HG03045 (cell line): Measurements from ENCODE around the gene EXTL1.
"Not testable (repeated sequence)": the region's sequence is repeated elsewhere in the genome, so short reads cannot be mapped to it uniquely, and the experiment has no call there.

Experiments used
- ATAC-seq: cut with Tn5 transposase; IDR thresholded peaks from one replicate; pipeline ENCODE4 v1.9.1; 2021; ENCODE audit warnings: mild to moderate bottlenecking, moderate library complexity; ENCODE audit not compliant: unreplicated experiment

Gene EXTL1, protein sequence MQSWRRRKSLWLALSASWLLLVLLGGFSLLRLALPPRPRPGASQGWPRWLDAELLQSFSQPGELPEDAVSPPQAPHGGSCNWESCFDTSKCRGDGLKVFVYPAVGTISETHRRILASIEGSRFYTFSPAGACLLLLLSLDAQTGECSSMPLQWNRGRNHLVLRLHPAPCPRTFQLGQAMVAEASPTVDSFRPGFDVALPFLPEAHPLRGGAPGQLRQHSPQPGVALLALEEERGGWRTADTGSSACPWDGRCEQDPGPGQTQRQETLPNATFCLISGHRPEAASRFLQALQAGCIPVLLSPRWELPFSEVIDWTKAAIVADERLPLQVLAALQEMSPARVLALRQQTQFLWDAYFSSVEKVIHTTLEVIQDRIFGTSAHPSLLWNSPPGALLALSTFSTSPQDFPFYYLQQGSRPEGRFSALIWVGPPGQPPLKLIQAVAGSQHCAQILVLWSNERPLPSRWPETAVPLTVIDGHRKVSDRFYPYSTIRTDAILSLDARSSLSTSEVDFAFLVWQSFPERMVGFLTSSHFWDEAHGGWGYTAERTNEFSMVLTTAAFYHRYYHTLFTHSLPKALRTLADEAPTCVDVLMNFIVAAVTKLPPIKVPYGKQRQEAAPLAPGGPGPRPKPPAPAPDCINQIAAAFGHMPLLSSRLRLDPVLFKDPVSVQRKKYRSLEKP

DNA sequence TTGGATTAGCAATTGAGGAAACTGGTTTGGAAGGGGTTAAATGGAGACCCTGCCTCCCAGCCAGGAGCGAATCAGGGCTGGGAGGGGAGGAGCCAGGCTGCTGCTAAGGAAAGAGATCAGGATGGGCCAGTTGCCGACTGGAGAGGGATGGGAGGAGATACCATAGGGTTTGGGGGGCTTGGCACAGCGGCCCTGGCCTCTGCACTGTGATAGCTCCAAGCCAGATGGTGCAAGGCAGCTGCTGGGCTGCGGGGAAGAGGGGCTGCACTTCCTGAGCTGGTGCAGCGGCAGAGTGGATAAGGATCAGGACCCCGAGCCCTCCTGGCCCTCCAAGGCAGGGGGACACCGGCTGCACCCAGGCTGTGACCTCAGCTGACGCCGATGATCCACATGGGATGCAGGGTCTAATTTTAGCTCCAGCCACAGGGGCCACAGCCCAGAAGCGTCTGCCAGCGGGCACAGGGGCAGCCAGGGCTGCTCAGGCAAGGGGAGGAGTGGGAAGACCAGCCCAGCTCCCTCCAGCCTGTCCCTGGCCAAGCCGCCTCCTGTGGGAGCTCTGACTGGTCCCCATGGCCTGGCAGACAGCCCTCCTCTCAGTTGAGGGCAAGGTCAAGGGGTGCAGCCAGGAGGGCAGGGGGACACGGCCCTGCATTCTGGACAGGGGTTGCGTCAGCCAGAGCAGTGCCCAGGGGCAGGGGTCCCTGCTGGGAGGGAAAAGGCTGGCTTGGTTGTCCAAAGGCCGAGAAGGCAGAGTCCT, at the start of gene EXTL1:
Gene EXTL1, plus strand, starts transcription at position 129 of the 757 bp plus-strand sequence. CDS start 872 bp downstream, outside the sequence.
- no peak for ATAC-seq

DNA sequence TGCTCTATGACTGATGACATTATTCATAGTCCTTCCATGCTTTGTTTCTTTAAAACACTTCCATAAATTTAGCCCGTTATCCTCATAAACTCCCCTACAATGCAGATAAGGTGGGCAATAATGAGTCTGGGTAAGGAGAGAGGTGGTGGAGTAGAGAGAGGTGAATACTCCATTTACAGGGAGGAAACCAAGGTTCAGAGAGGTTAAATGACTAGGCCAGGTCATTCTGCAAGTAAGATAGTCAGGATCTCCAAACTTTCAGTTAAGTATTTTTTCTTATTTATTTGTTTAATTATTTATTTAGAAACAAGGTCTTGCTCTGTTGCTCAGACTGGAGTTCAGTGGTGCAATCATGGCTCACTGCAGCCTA, 49.8 kb upstream of the EXTL1 start:
- ATAC-seq: no peak

DNA sequence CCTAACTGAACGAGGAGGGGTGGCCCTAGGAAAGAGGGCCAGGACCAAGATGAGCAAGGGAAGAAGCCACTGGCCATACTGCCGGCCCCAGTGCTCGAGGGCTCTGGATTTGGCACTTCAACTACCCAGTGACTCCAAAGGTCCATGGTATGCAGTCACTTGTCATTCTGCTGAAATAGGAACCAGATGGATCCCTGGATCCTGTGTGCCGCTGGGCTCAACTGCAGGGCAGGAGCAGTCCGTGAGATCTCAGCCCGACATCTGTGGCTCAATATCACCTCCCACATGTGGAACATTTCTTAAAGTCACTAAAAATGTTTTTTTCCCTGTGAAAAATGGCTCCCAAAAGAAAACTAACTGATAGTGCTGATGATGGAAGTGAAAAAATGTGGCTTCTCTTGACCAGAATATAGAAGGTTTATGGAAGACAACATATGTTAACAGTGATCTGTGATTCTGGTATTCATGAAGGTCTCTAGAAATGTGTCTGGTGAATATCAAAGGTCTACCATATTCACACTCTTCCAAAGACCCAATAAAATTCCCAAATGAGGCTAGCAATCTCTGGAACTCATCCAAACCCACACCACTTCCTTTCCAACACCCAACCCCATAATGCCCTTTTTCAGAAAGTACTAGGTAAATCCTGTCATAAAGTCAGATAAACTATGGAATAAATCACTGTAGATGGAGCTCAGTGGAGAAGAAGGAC, 47.8 kb upstream of the EXTL1 start:
- no peak for ATAC-seq

DNA sequence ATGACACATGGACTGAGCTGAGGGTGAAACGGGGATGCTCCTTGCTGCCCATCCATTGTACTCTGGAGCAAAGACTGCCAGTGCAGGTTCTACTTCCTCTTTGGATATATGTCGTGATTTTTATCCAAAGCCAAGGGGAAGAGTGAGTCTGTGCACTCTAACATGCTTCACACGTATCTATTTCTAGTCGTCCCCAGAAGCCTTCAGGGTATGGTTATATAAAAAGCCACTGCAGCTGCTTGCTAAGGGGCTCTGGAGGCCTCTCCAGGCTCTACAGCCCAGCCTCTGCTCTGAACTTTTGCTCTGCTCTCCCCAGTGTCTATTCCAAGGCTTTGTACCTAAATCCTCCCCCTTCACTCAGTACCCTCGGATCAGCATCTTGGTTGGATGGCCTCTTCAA, 43.8 kb upstream of the EXTL1 start:
- ATAC-seq: no peak

DNA sequence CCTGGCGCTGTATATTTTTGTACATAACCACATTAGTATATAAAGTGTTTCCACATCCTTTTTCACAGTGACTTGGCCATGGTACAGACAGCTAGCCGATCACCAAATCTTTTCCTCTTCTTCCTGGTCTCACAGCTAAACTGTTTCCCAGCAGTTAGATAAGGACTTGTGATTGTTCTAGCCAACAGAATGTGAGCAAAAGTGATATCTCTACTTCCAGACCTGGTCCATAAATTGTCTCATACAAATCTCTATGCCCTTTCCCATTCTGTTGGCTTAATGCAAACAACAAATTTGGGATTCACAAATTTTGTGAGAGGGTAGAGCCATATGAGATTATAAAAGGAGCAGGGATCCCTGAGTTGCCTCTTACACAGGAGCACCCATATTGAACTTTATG, 43.2 kb upstream of the EXTL1 start:
- no peak for ATAC-seq

DNA sequence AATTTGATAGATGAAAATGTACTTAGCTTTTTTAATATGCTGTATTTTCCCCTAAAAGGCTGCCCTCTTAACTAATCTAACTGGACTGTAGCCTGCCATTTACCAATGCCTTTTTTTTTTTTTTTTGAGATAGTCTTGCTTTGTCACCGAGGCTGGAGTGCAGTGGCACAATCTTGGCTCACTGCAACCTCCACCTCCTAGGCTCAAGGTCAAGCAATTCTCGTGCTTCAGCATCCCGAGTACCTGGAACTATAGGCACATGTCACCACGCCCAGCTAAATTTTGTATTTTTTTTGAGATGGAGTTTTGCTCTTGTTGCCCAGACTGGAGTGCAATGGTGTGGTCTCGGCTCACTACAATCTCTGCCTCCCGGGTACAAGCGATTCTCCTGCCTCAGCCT, 42.4 kb upstream of the EXTL1 start:
- no peak for ATAC-seq

DNA sequence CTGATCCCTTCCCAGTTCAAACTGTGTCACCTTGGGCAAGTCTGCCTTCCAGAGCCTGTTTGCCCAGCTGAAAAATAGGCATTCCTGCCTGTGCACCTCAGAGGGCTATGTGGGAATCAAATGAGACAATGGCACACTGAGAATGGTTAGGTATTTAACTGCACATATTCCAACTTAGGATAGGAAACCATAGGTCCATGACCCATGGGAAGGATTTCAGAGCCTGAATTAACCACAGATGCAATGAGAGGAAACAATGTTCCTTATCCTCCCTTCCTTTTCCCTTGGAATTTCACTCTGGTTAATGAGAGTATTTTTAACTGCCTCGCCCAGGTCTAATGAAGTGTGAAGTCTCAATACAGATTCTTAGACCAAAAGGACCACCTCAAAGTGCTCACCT, 36.4 kb upstream of the EXTL1 start:
- ATAC-seq: no peak

DNA sequence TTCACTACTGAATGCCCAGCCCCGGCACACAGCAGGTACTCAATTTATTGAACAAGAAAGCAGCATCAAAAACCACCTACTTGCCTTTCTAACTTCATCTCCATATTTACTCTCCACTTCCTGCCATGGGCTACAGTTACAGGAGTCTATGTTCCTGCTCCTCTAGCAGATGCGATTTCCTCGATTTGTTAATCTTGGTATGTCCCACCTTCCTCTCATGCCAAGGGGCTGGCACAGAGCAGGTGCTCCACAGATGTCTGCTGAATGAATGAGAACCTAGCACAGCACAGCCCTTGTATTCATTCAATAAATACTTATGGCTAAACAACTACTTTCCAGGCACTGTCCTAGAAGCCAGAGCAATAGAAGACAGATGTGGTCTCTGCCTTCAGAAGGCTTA, 35.9 kb upstream of the EXTL1 start:
- ATAC-seq: no peak

DNA sequence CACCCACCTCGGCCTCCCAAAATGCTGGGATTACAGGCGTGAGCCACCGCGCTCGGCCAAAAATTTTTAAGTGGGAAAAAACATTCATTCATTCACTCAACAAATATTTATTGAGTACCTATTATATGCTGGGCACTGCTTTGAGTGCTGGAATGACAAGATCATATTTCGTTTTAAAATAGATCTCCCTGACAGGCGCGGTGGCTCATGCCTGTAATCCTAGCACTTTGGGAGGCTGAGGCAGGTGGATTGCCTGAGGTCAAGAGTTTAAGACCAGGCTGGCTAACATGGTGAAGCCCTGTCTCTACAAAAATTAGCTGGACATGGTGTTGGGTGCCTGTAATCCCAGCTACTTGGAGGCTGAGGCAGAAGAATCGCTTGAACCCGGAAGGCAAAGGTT, 34.8 kb upstream of the EXTL1 start:
- not testable (repeated sequence) for ATAC-seq

DNA sequence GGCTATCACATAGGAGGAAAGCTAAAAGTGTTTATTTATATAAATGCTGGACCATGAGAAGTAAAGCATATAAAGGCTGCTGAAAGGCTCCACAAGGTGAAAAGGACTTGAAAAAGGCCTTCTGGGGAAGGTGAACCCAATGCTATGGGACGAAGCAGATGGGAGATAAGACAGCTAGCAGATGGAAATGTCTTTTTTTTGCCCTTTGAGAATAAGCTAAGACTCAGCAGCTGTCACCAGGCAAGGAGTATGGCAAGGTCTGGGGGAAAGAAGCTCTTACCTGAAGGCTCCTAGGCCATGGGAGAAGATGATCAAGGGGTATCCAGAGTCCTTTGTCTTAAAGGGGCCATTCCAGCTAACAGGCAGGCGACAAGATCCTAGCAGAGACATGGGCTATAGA, 33.6 kb upstream of the EXTL1 start:
- no peak for ATAC-seq

DNA sequence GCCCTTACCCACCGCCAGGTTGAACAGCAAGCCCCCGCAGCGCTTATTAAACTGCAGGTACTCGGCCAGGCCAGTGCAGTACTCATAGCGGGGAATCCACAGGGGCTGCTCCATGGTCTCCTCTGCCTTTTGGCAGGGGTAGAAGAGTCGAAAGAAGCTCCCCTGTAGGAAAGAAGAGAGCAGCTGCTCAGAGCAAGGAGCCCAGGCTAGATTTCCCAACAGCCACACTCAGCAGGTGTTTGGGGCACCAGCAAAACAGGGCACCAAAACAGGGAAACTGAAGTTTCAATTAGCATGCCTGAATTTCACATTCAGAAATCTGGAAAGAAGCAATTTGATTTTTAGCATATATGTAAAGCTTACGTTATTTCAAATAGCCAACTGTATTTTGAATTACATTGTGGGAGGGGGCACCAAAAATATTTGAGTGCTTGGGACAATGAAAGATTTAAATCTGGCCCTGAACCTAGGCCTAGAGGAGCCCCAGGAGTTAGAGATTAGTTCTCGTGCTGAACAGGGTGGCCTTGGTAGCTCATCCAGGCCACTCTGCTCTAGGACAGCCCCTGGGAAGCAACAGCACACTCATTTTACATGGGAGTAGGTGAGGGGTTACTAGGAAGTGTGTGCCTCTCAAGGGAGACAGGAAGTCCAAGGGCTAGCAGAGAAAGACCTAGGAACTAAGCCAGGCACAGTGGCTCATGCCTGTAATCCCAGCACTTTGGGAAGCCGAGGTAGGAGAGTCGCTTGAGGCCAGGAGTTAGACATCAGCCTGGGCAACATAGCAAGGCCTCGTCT, 31.9 kb upstream of the EXTL1 start:
- ATAC-seq: no peak

DNA sequence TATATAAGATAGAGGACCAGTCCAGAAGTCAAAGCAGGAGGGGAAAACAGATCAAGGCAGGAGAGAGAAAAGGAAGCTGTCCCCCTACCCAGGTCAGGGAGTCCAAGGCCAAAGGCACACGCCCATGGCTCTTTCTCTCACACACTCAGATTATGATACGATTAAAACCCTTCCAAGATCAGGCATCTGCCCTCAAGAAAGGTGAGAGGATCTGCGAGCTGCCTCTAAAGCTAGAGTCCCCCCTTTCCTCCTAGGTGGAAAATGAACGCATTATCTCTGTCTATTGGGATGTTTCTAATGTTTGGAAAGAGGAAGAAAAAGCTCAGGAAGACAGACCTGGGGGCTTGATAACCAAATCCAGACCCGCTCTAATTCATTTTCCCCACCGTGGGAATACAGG, 31.3 kb upstream of the EXTL1 start:
- no peak for ATAC-seq

DNA sequence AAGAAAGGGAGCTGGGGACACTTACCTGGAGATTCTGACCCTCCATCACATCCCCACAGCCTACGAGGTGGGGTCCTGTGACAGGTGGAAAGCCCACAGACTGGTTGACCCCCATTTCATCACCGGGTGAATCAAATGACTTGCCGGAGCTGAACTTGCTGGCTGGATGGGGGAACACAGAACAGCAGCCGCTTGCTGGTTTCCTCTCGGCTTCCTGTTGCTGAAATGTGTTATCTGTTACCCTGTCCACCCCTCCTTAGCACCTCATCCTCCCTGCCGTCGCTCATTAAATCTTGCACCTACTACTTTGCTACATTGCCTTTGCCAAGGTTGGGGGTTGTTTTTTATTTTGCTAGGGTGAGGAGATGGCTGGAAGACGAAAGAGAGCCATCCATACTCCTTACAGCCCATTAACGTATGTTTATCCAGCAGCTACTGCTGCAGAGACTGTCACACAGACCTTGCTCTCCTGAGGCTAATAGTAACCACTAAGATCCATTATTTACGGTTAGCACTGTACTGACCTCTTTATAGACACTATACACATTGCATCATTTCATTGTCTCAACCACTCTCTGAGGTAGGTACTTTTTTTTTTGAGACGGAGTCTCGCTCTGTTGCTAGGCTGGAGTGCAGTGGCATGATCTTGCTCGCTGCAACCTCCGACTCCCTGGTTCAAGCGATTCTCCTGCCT, 30.7 kb upstream of the EXTL1 start:
- ATAC-seq: no peak

DNA sequence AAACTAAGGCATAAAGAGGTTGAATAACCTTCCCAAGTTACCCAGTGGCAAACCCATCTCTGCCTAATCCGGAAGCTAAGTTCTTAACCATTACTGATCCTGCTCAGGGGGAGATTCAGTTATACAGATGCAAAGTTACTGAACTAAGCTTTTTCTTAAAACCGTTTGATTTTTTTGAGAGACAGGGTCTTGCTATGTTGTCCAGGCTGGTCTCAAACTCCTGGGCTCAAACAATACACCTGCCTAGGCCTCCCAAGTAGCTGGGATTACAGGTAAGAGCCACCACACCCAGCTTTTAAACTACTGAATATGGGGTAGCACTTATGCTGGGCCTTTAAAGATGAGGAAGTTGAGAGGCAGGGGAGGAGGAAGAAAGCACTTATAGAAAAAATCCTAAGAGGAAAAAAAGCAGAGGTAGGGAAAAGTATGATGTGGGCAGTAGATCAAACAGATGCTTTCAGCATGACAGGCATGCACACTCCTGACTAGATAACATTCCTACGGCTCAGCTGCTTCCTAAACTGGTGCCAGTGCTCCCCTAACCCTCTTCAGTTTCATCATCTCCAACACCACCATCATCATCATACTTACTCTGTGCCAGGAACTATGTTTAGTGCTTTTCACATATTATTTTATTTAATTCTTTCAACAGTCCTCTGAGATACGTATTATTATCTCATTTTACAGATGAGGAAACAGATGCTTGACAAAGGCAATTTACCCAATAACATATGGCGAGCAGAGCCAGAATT, 29.5 kb upstream of the EXTL1 start:
- no peak for ATAC-seq

DNA sequence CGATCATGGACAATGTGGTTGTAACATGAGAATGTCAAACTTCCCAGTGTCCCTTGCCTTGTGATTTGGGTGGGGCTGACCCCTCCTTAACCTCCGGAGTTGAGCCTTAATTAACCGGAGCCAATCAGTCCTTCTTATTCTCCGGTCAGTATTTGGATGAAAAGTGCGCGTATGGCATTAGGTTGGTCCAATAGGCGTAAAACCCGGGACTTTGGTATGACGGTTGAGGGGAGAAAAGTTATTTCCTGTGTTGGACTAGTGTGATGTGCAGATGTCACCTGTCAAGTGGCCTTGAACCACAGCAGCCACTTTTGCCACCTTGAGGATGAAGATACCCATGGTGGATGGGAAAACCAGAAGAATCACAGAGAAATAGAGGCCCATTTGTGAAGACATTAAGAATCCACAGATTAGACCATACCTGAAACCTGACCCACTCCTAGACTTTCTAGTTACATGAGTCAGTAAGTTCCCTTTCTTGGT, 28.8 kb upstream of the EXTL1 start:
- ATAC-seq: no peak

DNA sequence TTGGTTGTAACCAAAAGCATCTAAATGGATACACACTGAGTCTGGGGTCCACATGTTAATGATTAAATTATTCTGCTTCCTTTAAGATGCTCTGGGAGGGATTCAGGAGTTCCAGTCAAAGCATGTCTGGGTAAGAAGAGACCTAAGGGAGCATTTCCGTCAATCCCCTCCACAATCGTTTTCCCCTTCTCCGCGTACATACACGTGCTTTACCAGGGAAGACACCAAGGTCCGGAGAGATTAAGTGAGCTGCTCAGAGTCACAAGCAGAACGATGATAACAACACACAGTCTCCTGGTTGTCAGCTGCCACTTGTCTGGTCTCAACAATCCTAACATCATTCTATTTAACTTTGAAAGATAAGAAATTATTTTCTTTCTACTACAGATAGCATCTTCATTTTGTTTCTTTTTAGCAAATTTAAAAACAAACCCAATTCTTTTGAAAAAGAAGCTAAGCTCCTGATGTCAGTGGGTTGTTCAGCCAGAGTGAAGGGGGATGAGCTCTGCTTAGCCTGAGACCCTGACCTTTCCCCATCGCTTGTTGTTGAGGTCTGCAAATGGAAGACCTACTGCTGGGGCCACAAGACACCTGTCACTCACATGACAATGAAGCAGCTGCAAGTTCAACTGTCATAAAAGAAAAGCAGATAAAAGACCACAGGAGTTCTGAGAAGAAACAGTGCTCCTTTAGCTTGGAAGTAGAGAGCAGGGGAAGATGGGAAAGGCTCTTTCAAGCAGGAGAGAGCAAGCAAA, 28.2 kb upstream of the EXTL1 start:
- no peak for ATAC-seq

DNA sequence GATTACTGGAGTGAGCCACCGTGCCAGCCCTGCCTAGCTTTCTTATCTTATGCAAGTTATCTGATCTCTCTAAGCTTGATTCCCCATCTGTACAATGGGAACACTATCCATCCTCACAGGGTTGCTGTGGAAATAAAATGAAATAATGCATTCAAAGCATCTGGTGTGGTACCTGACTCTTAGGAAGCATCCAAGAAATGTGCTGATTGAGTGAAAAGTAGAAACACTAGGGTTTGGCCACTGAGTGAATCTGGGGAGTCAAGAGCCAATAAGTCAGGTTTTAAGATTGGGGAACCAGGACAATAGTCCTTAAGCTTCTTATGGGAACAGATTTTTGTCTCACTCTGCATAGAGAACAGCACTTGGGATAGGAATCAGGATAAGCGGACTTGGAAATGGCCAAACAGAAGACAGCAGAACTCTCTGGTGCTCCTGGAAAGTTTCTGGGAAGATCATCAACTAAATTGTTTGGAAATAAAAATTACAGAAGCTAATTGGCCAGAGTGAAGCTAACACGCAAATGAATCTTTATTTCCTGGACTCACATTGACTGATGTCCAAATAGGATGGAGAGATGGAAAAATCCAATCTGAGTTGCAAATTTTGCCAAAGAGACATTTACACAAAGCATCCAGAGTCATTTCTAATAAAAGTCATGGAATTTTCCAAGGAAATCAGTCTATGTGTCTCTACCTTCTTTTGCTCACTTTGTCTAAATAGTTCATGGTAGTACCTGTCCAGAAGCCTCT, 27.0 kb upstream of the EXTL1 start:
- ATAC-seq: no peak
